Measurements from ENCODE around the gene PWWP2B. TPM values are rescaled to one million over a fixed set of nuclear protein-coding genes. Genes with fewer than 3 reads are reported as not detected.

PWWP2B gene
- total and polyA plus RNA-seq, 10 of the 15 experiments (the other 5 are each of a cell fraction or from before 2014, with no cell fraction given): 0.04 to 0.87 (median 0.35) TPM; not detected in 4

DNA sequence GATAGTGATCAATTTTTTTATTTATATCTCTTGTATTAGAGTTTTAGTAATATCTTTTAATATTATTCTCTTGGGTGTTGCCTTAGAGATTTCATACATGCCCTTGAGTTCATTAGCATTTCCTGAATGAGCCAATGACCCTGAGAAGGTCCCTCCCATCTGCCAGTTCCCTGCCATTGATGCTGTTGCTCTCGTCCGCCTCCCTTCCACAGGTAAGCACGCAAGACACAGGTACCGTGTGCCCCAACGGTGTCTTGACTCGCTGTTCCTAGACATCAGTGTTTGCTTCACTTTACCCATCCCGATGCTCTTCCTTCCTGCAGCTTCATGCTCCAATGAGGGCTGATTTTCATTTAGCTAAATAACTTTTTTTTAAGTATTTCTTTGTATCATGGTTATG lies 19.7 kb upstream of the PWWP2B start:
- ChIA-PET CTCF (interaction anchor here (0.7 to 1.2 kb wide), 2 partner anchors 17 to 77 kb away, joined by 3 read pairs; no protein-coding TSS in a partner anchor), POLR2A (no interaction called here), RAD21 (ENCODE audit: unreplicated experiment) (no interaction called here), SMC1A (ENCODE audit: uncharacterized antibody, unreplicated experiment) (no interaction called here)
- H2AFZ ChIP-seq (ENCODE audit: control insufficient read depth, low read depth, low read length): no peak overlapping the region
- BruUV-seq (replicated peaks): no TSS peak
- no peak overlapping the region for H3K27ac ChIP-seq (ENCODE audit: control insufficient read depth, insufficient read depth)
- no peak for DNase-seq (ENCODE audit: low read depth, low spot score)
- in situ Hi-C loops (cut with MboI) (no loop called here), intact Hi-C loops (cut with micrococcal nuclease; ENCODE audit: unreplicated experiment) (no loop called here)
- FAIRE-seq: no peak
- no peaks in the 10 kb centered on the region for H3K27me3 ChIP-seq (replicated peaks in 1 of 2; ENCODE audit: control insufficient read depth in 2 of 2, insufficient read depth in 2 of 2, low read length in 1 of 2)
- H4K20me1 ChIP-seq (ENCODE audit: control insufficient read depth, insufficient read depth): no peaks in the 10 kb centered on the region
- 61% methylated on average over 7 of the region's 7 CpGs for WGBS (ENCODE audit: insufficient coverage, insufficient replicate concordance, low lambda C conversion rate, missing lambda C conversion rate)
- no peak overlapping the region for H3K4me2 ChIP-seq (ENCODE audit: control insufficient read depth, insufficient read depth)
- H3K9ac ChIP-seq (ENCODE audit: control insufficient read depth, insufficient read depth, low read length): no peak overlapping the region
- no peaks in the 10 kb centered on the region for H3K79me2 ChIP-seq (ENCODE audit: control insufficient read depth, insufficient read depth, low read length)
- H3K9me3 ChIP-seq (replicated peaks; ENCODE audit: control insufficient read depth, insufficient read depth, low read length): no peaks in the 10 kb centered on the region
- no peaks in the 10 kb centered on the region for H3K4me1 ChIP-seq (ENCODE audit: control insufficient read depth, insufficient read depth, low read length)
- ATAC-seq: no peak
- H3K36me3 ChIP-seq (ENCODE audit: control insufficient read depth in 2 of 2, insufficient read depth in 2 of 2, low read length in 1 of 2): no peaks in the 10 kb centered on the region
- H3K4me3 ChIP-seq: no peak overlapping the region
- TF ChIP-seq NR2C1 (IDR thresholded peaks at IDR 0.05) (no peak), NBN (IDR thresholded peaks at IDR 0.05) (no peak), HDAC2 (IDR thresholded peaks at IDR 0.05) (no peak), SIN3A (IDR thresholded peaks at IDR 0.05; ENCODE audit: low read depth, low read length) (no peak), KDM1A (IDR thresholded peaks at IDR 0.05; ENCODE audit: borderline replicate concordance) (no peak), PAX8 (IDR thresholded peaks at IDR 0.05) (no peak), ASH2L (IDR thresholded peaks at IDR 0.05; ENCODE audit: borderline replicate concordance, low read depth) (no peak), FOXM1 (IDR thresholded peaks at IDR 0.05; ENCODE audit: low read depth, low read length) (no peak), POLR2AphosphoS5 (IDR thresholded peaks at IDR 0.05; ENCODE audit: low read length) (no peak), IKZF1 (conservative IDR thresholded peaks at IDR 0.05) (no peak), SP1 (IDR thresholded peaks at IDR 0.05; ENCODE audit: low read depth, low read length) (no peak), BHLHE40 (IDR thresholded peaks at IDR 0.05; ENCODE audit: borderline replicate concordance in 1 of 2, low read depth in 2 of 2, low read length in 1 of 2) (no peak), TARDBP (IDR thresholded peaks at IDR 0.05; ENCODE audit: borderline replicate concordance) (no peak), CHD4 (IDR thresholded peaks at IDR 0.05) (no peak), ZNF622 (IDR thresholded peaks at IDR 0.05) (no peak), MYB (IDR thresholded peaks at IDR 0.05; ENCODE audit: borderline replicate concordance, low read depth, low read length) (no peak)
- TF ChIP-seq, protein P1, sequence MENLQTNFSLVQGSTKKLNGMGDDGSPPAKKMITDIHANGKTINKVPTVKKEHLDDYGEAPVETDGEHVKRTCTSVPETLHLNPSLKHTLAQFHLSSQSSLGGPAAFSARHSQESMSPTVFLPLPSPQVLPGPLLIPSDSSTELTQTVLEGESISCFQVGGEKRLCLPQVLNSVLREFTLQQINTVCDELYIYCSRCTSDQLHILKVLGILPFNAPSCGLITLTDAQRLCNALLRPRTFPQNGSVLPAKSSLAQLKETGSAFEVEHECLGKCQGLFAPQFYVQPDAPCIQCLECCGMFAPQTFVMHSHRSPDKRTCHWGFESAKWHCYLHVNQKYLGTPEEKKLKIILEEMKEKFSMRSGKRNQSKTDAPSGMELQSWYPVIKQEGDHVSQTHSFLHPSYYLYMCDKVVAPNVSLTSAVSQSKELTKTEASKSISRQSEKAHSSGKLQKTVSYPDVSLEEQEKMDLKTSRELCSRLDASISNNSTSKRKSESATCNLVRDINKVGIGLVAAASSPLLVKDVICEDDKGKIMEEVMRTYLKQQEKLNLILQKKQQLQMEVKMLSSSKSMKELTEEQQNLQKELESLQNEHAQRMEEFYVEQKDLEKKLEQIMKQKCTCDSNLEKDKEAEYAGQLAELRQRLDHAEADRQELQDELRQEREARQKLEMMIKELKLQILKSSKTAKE (IDR thresholded peaks at IDR 0.05; ENCODE audit: low read depth, poor library complexity, severe bottlenecking): no peak
- TF ChIP-seq, protein P2, sequence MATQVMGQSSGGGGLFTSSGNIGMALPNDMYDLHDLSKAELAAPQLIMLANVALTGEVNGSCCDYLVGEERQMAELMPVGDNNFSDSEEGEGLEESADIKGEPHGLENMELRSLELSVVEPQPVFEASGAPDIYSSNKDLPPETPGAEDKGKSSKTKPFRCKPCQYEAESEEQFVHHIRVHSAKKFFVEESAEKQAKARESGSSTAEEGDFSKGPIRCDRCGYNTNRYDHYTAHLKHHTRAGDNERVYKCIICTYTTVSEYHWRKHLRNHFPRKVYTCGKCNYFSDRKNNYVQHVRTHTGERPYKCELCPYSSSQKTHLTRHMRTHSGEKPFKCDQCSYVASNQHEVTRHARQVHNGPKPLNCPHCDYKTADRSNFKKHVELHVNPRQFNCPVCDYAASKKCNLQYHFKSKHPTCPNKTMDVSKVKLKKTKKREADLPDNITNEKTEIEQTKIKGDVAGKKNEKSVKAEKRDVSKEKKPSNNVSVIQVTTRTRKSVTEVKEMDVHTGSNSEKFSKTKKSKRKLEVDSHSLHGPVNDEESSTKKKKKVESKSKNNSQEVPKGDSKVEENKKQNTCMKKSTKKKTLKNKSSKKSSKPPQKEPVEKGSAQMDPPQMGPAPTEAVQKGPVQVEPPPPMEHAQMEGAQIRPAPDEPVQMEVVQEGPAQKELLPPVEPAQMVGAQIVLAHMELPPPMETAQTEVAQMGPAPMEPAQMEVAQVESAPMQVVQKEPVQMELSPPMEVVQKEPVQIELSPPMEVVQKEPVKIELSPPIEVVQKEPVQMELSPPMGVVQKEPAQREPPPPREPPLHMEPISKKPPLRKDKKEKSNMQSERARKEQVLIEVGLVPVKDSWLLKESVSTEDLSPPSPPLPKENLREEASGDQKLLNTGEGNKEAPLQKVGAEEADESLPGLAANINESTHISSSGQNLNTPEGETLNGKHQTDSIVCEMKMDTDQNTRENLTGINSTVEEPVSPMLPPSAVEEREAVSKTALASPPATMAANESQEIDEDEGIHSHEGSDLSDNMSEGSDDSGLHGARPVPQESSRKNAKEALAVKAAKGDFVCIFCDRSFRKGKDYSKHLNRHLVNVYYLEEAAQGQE (IDR thresholded peaks at IDR 0.05; ENCODE audit: low read depth, low read length): no peak
- TF ChIP-seq, protein P3, sequence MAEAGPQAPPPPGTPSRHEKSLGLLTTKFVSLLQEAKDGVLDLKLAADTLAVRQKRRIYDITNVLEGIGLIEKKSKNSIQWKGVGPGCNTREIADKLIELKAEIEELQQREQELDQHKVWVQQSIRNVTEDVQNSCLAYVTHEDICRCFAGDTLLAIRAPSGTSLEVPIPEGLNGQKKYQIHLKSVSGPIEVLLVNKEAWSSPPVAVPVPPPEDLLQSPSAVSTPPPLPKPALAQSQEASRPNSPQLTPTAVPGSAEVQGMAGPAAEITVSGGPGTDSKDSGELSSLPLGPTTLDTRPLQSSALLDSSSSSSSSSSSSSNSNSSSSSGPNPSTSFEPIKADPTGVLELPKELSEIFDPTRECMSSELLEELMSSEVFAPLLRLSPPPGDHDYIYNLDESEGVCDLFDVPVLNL (IDR thresholded peaks at IDR 0.05; ENCODE audit: low read depth, low read length): no peak
